Measurements from ENCODE around the gene COX15. TPM values are rescaled to one million over a fixed set of nuclear protein-coding genes. Genes with fewer than 3 reads are reported as not detected.
A peak's percentile ranks its signal among the peaks of the same experiment; 100 is the strongest.

Gene COX15
- total and polyA plus RNA-seq, 2 of the 4 experiments (the other 2 are of a cell fraction): 18.9 to 40.1 TPM

- Histone ChIP-seq H4K8ac (ENCODE audit: low read depth in 2 of 2, low read length in 2 of 2) (no peak overlapping the region), H3K9ac (ENCODE audit: low read depth, low read length) (no peak overlapping the region), H2AK9ac (replicated peaks; ENCODE audit: low read depth, low read length, poor library complexity) (no peak overlapping the region), H3K14ac (replicated peaks; ENCODE audit: low read depth, low read length) (no peak overlapping the region), H3K4me1 (ENCODE audit: control insufficient read depth, insufficient read depth, low read length) (no peaks in the 10 kb centered on the region; the same call in 1 of the 2 replicates), H3K4me3 (ENCODE audit: insufficient read depth, low read depth, low read length) (no peak overlapping the region), H3K27ac (ENCODE audit: insufficient read depth, low read length) (no peak overlapping the region), H3K36me3 (ENCODE audit: control insufficient read depth, insufficient read depth, low read length) (peaks cover 5% of the 10 kb centered on the region), H2BK15ac (ENCODE audit: low read depth, low read length) (no peak overlapping the region), H4K91ac (ENCODE audit: insufficient read depth, low read depth, low read length) (no peak overlapping the region), H3K4me2 (ENCODE audit: low read depth, low read length) (no peak overlapping the region), H2BK5ac (ENCODE audit: low read depth, low read length, poor library complexity, severe bottlenecking) (no peak overlapping the region), H2BK120ac (ENCODE audit: low read depth, low read length) (no peak overlapping the region), H3K4ac (ENCODE audit: low read depth, low read length) (no peak overlapping the region), H2BK20ac (ENCODE audit: low read depth, low read length) (no peak overlapping the region), H3K56ac (ENCODE audit: extremely low read depth, insufficient read depth, low read length) (no peak overlapping the region), H2AFZ (replicated peaks; ENCODE audit: low read length, poor library complexity) (no peak overlapping the region), H3K18ac (ENCODE audit: low read depth, low read length) (no peak overlapping the region), H4K20me1 (ENCODE audit: insufficient read depth, low read length) (no peaks in the 10 kb centered on the region), H2AK5ac (ENCODE audit: low read depth, low read length) (no peak overlapping the region), H4K5ac (ENCODE audit: low read depth, low read length) (no peak overlapping the region), H3K27me3 (ENCODE audit: control insufficient read depth, insufficient read depth, low read length) (no peaks in the 10 kb centered on the region), H3K79me1 (ENCODE audit: low read depth in 1 of 2, low read length in 2 of 2) (no peaks in the 10 kb centered on the region), H3K9me3 (ENCODE audit: control insufficient read depth, insufficient read depth, low read length) (no peaks in the 10 kb centered on the region), H3K23ac (ENCODE audit: low read depth, low read length) (no peak overlapping the region), H3K9me1 (ENCODE audit: insufficient read depth, low read length) (no peaks in the 10 kb centered on the region)
- DNase-seq: no peak
- in situ Hi-C loops (cut with MboI; ENCODE audit: low sequenced_read_pairs) (no loop called here), intact Hi-C loops (cut with micrococcal nuclease) (no loop called here), dilution Hi-C loops (cut with HindIII; ENCODE audit: low sequenced_read_pairs, unreplicated experiment) (no loop called here)
- ATAC-seq (ENCODE audit: low read depth): peak; percentile 60
- POLR2A ChIA-PET (ENCODE audit: unreplicated experiment): interaction anchor here (0.6 kb wide), 1 partner anchor 86 kb away, joined by 3 read pairs; no protein-coding TSS in a partner anchor
- CTCF ChIA-PET: no interaction called here
- TF ChIP-seq NFE2L2 (IDR thresholded peaks at IDR 0.05; ENCODE audit: low read depth, low read length) (no peak), MAZ (IDR thresholded peaks at IDR 0.05; ENCODE audit: borderline replicate concordance, low read depth, low read length) (no peak), BHLHE40 (IDR thresholded peaks at IDR 0.05; ENCODE audit: low read depth, low read length) (no peak), ELK1 (IDR thresholded peaks at IDR 0.05; ENCODE audit: borderline replicate concordance, low read depth, low read length) (no peak), RFX5 (IDR thresholded peaks at IDR 0.05; ENCODE audit: low read depth, low read length) (no peak), USF2 (IDR thresholded peaks at IDR 0.05; ENCODE audit: low read depth, low read length) (no peak), CEBPB (IDR thresholded peaks at IDR 0.05; ENCODE audit: low read depth, low read length) (no peak), MXI1 (IDR thresholded peaks at IDR 0.05; ENCODE audit: borderline replicate concordance, low read depth, low read length) (no peak), FOS (IDR thresholded peaks at IDR 0.05; ENCODE audit: low read depth, low read length) (no peak), POLR2A (IDR thresholded peaks at IDR 0.05; ENCODE audit: low read depth, low read length) (no peak), CHD1 (IDR thresholded peaks at IDR 0.05; ENCODE audit: low read depth, low read length) (no peak)
- TF ChIP-seq, protein P1, sequence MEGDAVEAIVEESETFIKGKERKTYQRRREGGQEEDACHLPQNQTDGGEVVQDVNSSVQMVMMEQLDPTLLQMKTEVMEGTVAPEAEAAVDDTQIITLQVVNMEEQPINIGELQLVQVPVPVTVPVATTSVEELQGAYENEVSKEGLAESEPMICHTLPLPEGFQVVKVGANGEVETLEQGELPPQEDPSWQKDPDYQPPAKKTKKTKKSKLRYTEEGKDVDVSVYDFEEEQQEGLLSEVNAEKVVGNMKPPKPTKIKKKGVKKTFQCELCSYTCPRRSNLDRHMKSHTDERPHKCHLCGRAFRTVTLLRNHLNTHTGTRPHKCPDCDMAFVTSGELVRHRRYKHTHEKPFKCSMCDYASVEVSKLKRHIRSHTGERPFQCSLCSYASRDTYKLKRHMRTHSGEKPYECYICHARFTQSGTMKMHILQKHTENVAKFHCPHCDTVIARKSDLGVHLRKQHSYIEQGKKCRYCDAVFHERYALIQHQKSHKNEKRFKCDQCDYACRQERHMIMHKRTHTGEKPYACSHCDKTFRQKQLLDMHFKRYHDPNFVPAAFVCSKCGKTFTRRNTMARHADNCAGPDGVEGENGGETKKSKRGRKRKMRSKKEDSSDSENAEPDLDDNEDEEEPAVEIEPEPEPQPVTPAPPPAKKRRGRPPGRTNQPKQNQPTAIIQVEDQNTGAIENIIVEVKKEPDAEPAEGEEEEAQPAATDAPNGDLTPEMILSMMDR (conservative IDR thresholded peaks at IDR 0.05; ENCODE audit: low read depth, low read length): no peak
- no TSS peak for BruUV-seq (replicated peaks)
Observed at GRCh38 chr10:99761365-99761764, 29.4 kb upstream of the COX15 start.
